ENCODE measurements around the gene FBLN2. TPM values are rescaled to one million over a fixed set of nuclear protein-coding genes. Genes with fewer than 3 reads are reported as not detected.

FBLN2 gene
- total RNA-seq, 1 donor from 2014 or later, result 67.5 TPM

- no peaks in the 10 kb centered on the region for H3K27me3 Mint-ChIP-seq (ENCODE audit: low read depth)
- no peak for DNase-seq (ENCODE audit: low spot score in 2 of 2, unreplicated experiment in 2 of 2)
- TF ChIP-seq, protein P1, sequence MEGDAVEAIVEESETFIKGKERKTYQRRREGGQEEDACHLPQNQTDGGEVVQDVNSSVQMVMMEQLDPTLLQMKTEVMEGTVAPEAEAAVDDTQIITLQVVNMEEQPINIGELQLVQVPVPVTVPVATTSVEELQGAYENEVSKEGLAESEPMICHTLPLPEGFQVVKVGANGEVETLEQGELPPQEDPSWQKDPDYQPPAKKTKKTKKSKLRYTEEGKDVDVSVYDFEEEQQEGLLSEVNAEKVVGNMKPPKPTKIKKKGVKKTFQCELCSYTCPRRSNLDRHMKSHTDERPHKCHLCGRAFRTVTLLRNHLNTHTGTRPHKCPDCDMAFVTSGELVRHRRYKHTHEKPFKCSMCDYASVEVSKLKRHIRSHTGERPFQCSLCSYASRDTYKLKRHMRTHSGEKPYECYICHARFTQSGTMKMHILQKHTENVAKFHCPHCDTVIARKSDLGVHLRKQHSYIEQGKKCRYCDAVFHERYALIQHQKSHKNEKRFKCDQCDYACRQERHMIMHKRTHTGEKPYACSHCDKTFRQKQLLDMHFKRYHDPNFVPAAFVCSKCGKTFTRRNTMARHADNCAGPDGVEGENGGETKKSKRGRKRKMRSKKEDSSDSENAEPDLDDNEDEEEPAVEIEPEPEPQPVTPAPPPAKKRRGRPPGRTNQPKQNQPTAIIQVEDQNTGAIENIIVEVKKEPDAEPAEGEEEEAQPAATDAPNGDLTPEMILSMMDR (IDR thresholded peaks at IDR 0.05; ENCODE audit: unreplicated experiment), result no peak
- H3K27ac Mint-ChIP-seq, result no peak overlapping the region
- no peaks in the 10 kb centered on the region for H3K9me3 Mint-ChIP-seq
- H3K36me3 Mint-ChIP-seq, result no peaks in the 10 kb centered on the region
- no peaks in the 10 kb centered on the region for H3K4me1 Mint-ChIP-seq
- H3K4me3 Mint-ChIP-seq, result no peak overlapping the region
Measured at GRCh38 chr3:13636874-13637273, 87.9 kb downstream of the FBLN2 start.

GRCh38 chr3:13637311-13637891 is 88.5 kb downstream of the FBLN2 start:
- Mint-ChIP-seq H3K9me3 (no peaks in the 10 kb centered on the region), H3K27me3 (ENCODE audit: low read depth) (no peaks in the 10 kb centered on the region), H3K27ac (no peak overlapping the region), H3K4me1 (no peaks in the 10 kb centered on the region), H3K36me3 (no peaks in the 10 kb centered on the region), H3K4me3 (no peak overlapping the region)
- no peak for DNase-seq (ENCODE audit: low spot score in 2 of 2, unreplicated experiment in 2 of 2)
- TF ChIP-seq, protein P1 (IDR thresholded peaks at IDR 0.05; ENCODE audit: unreplicated experiment), result no peak

- H3K4me1 Mint-ChIP-seq, result no peaks in the 10 kb centered on the region
- H3K9me3 Mint-ChIP-seq, result no peaks in the 10 kb centered on the region
- H3K27me3 Mint-ChIP-seq (ENCODE audit: low read depth), result no peaks in the 10 kb centered on the region
- no peak overlapping the region for H3K27ac Mint-ChIP-seq
- TF ChIP-seq, protein P1 (IDR thresholded peaks at IDR 0.05; ENCODE audit: unreplicated experiment), result no peak
- H3K4me3 Mint-ChIP-seq, result no peak overlapping the region
- no peak for DNase-seq (ENCODE audit: low spot score in 2 of 2, unreplicated experiment in 2 of 2)
- no peaks in the 10 kb centered on the region for H3K36me3 Mint-ChIP-seq
Measured at GRCh38 chr3:13637953-13638352, 89.0 kb downstream of the FBLN2 start.

- H3K4me3 Mint-ChIP-seq, result no peak overlapping the region
- no peaks in the 10 kb centered on the region for H3K27me3 Mint-ChIP-seq (ENCODE audit: low read depth)
- no peaks in the 10 kb centered on the region for H3K36me3 Mint-ChIP-seq
- TF ChIP-seq, protein P1 (IDR thresholded peaks at IDR 0.05; ENCODE audit: unreplicated experiment), result no peak
- H3K9me3 Mint-ChIP-seq, result no peaks in the 10 kb centered on the region
- H3K27ac Mint-ChIP-seq, result no peak overlapping the region
- H3K4me1 Mint-ChIP-seq, result no peaks in the 10 kb centered on the region
- DNase-seq (ENCODE audit: low spot score in 2 of 2, unreplicated experiment in 2 of 2), result no peak
Measured at GRCh38 chr3:13638927-13639326, 90.0 kb downstream of the FBLN2 start.

DNA sequence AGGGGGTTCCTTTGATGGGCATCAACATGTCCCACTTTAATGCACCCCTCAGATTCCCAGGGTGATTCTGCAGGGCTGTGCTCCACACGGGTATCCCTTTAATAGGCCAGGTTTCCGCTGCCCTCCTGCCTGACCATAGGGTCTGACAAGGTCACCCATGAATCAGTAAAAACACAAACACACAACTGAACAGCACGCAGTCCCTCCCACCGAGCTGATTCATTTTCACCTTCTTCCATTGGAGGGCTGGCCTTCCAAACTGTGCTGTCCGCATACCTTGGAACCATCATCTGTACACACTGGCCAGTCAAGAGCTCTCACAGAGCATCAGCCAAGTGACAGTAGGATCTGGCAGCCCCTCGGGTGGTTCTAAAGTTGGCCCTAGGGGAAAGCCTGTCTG is 93.7 kb downstream of the FBLN2 start:
- H3K9me3 Mint-ChIP-seq, result no peaks in the 10 kb centered on the region
- H3K27ac Mint-ChIP-seq, result no peak overlapping the region
- TF ChIP-seq, protein P1 (IDR thresholded peaks at IDR 0.05; ENCODE audit: unreplicated experiment), result no peak
- no peaks in the 10 kb centered on the region for H3K4me1 Mint-ChIP-seq
- H3K4me3 Mint-ChIP-seq, result no peak overlapping the region
- H3K27me3 Mint-ChIP-seq (ENCODE audit: low read depth), result peaks cover 5% of the 10 kb centered on the region
- no peaks in the 10 kb centered on the region for H3K36me3 Mint-ChIP-seq
- DNase-seq (ENCODE audit: low spot score in 2 of 2, unreplicated experiment in 2 of 2), result no peak
